Activated naive CD4-positive, alpha-beta T cell treated with anti-CD3 and anti-CD28 coated beads, Interleukin-2, amount 10 ng/mL, durations not matched to agents 7 days and 5 days (primary cell): ENCODE measurements around the gene SRCIN1.
A peak's percentile ranks its signal among the peaks of the same experiment; 100 is the strongest.
"Not testable (repeated sequence)": the region's sequence is repeated elsewhere in the genome, so short reads cannot be mapped to it uniquely, and the experiment has no call there.

Experiments
- CTCF ChIA-PET: fragments of 350-600 bp; sonication (Branson Sonifier 250); formaldehyde crosslinking; loops from one replicate; lab custom pipeline; 2021; ENCODE audit warnings: antibody characterized with exemption; lab: Charles Lee
- DNase-seq: peaks from one replicate; pipeline ENCODE4 v3.0.0-alpha.2; 2020
- H3K27ac Mint-ChIP-seq: one replicate; pipeline ENCODE4 v1.8.0; 2021; ENCODE audit warnings: mild to moderate bottlenecking, moderate library complexity, mixed read lengths
- H3K27me3 Mint-ChIP-seq: one replicate; pipeline ENCODE4 v1.8.0; 2021; ENCODE audit warnings: mild to moderate bottlenecking, mixed read lengths
- H3K36me3 Mint-ChIP-seq: one replicate; pipeline ENCODE4 v1.8.0; 2021; ENCODE audit warnings: mixed read lengths
- H3K4me1 Mint-ChIP-seq: one replicate; pipeline ENCODE4 v1.8.0; 2021; ENCODE audit warnings: mixed read lengths
- H3K4me3 Mint-ChIP-seq: one replicate; pipeline ENCODE4 v1.8.0; 2021; ENCODE audit warnings: mild to moderate bottlenecking, moderate library complexity, mixed read lengths
- H3K9me3 Mint-ChIP-seq: one replicate; pipeline ENCODE4 v1.8.0; 2021; ENCODE audit warnings: mixed read lengths

Gene SRCIN1

GRCh38 chr17:38511150-38512108, 94.3 kb downstream of the SRCIN1 start:
- no peaks in the 10 kb centered on the region for H3K9me3 Mint-ChIP-seq
- no peak overlapping the region for H3K4me3 Mint-ChIP-seq
- H3K4me1 Mint-ChIP-seq, result peaks cover 11% of the 10 kb centered on the region
- no peaks in the 10 kb centered on the region for H3K36me3 Mint-ChIP-seq
- DNase-seq, result no peak
- peaks cover 63% of the 10 kb centered on the region for H3K27me3 Mint-ChIP-seq
- CTCF ChIA-PET, result interaction anchor here (0.9 kb wide), 1 partner anchor 151 kb away, joined by 3 read pairs; no protein-coding TSS in a partner anchor
- no peak overlapping the region for H3K27ac Mint-ChIP-seq

- H3K9me3 Mint-ChIP-seq, result no peaks in the 10 kb centered on the region
- H3K36me3 Mint-ChIP-seq, result no peaks in the 10 kb centered on the region
- no peak overlapping the region for H3K4me3 Mint-ChIP-seq
- CTCF ChIA-PET, result interaction anchor here (0.9 kb wide), 1 partner anchor 152 kb away, joined by 3 read pairs; no protein-coding TSS in a partner anchor
- H3K27me3 Mint-ChIP-seq, result peaks cover 62% of the 10 kb centered on the region
- no peak overlapping the region for H3K27ac Mint-ChIP-seq
- no peak for DNase-seq
- H3K4me1 Mint-ChIP-seq, result peaks cover 11% of the 10 kb centered on the region
These were observed 95.2 kb downstream of the SRCIN1 start for GRCh38 chr17:38510421-38511149.

DNA sequence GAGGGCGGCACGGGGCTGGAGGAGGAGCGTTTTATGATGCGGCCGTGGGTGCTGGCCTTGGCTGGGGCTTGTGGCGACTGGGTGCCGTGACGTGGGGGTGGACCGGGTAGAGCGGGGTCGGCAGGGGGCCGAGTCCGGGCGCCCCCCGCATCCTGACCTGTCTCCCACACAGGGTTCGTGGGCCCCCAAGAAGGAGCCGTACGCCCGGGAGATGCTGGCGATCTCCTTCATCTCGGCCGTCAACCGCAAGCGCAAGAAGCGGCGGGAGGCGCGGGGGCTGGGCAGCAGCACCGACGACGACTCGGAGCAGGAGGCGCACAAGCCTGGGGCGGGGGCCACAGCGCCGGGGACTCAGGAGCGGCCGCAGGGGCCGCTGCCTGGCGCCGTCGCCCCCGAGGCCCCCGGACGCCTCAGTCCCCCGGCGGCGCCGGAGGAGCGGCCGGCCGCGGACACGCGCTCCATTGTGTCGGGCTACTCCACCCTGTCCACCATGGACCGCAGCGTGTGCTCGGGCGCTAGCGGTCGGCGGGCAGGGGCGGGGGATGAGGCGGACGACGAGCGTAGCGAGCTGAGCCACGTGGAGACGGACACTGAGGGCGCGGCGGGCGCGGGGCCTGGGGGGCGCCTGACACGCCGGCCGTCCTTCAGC, 95.9 kb downstream of the SRCIN1 start:
- no peaks in the 10 kb centered on the region for H3K9me3 Mint-ChIP-seq
- peak overlapping the region; percentile 60 for H3K4me3 Mint-ChIP-seq
- H3K36me3 Mint-ChIP-seq, result no peaks in the 10 kb centered on the region
- peaks cover 11% of the 10 kb centered on the region for H3K4me1 Mint-ChIP-seq
- DNase-seq, result no peak
- H3K27me3 Mint-ChIP-seq, result peaks cover 62% of the 10 kb centered on the region
- CTCF ChIA-PET, result interaction anchor here (0.7 to 2.0 kb wide), 8 partner anchors 11 to 153 kb away, joined by 3 to 10 read pairs (median 4); no protein-coding TSS in a partner anchor
- H3K27ac Mint-ChIP-seq, result no peak overlapping the region

GRCh38 chr17:38508954-38509771, 96.6 kb downstream of the SRCIN1 start:
- Mint-ChIP-seq H3K36me3 (no peaks in the 10 kb centered on the region), H3K4me1 (peaks cover 11% of the 10 kb centered on the region), H3K27ac (no peak overlapping the region), H3K4me3 (peak overlapping the region; percentile 60), H3K9me3 (no peaks in the 10 kb centered on the region), H3K27me3 (peaks cover 62% of the 10 kb centered on the region)
- CTCF ChIA-PET, result interaction anchor here (0.7 to 2.0 kb wide), 8 partner anchors 12 to 158 kb away, joined by 3 to 10 read pairs (median 4); no protein-coding TSS in a partner anchor
- DNase-seq, result peak; percentile 82

DNA sequence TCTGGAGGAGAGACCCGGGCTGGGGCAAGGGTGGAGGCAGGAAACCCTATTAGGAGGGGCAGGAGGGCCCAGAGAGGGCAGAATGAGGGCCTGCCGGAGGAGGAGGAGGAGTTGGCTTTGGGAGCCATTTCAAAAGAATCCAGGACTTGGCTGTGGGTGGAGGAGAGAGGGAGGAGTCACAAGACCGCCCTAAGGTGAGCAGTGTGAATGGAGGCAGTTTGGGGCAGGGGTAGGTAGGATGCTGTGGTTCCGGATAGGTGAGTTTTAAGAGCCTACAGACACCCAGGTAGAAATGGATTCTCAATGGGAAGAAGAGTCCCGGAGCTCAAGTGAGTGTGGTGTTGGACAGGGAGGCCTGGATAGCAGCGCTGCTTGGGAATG, 97.2 kb downstream of the SRCIN1 start:
- no peak overlapping the region for H3K4me3 Mint-ChIP-seq

DNA sequence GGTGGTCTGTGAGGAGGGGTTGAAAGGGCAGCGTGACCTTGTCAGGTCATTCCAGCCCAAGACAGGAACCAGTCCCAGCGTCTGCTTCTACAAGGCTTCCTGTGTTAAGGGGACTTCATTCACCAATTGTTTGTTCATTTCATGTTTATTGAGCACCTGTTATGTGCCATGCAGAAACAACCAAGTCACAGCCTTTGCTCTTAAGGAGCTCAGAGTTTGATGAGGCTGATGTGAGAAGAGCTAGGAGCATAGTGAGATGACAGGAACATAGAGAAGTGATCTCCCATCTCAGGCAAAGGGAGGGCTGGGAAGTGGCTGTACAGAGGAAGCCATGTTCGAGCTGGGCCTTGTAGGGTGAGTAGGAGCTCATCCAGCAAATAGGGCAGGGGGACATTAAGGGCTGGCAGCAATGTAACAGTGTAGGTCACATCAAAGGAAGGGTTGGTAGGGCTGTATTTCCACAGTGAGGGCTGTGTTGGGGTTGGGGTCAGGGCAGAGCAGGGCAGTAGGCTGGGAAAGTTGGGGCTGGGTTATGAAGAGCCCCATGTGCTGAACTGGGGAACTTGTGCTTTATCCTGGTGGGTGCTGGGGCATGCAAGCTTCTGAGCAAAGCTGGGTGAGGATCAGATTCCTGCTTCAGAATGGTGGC, 97.7 kb downstream of the SRCIN1 start:
- Mint-ChIP-seq H3K4me1 (peaks cover 11% of the 10 kb centered on the region), H3K9me3 (no peaks in the 10 kb centered on the region), H3K36me3 (no peaks in the 10 kb centered on the region), H3K27ac (peak overlapping the region; percentile 24), H3K27me3 (peaks cover 63% of the 10 kb centered on the region), H3K4me3 (no peak overlapping the region)
- no peak for DNase-seq
- CTCF ChIA-PET, result interaction anchor here (0.6 to 2.0 kb wide), 6 partner anchors 10 to 161 kb away, joined by 3 to 8 read pairs (median 3); no protein-coding TSS in a partner anchor

More for the DNA sequence above, 97.2 kb downstream of the SRCIN1 start:
- Mint-ChIP-seq H3K27me3 (peaks cover 62% of the 10 kb centered on the region), H3K27ac (no peak overlapping the region), H3K9me3 (no peaks in the 10 kb centered on the region), H3K36me3 (no peaks in the 10 kb centered on the region), H3K4me1 (peaks cover 11% of the 10 kb centered on the region)
- no peak for DNase-seq
- CTCF ChIA-PET, result interaction anchor here (0.8 to 2.0 kb wide), 5 partner anchors 11 to 159 kb away, joined by 3 to 10 read pairs (median 3); no protein-coding TSS in a partner anchor

DNA sequence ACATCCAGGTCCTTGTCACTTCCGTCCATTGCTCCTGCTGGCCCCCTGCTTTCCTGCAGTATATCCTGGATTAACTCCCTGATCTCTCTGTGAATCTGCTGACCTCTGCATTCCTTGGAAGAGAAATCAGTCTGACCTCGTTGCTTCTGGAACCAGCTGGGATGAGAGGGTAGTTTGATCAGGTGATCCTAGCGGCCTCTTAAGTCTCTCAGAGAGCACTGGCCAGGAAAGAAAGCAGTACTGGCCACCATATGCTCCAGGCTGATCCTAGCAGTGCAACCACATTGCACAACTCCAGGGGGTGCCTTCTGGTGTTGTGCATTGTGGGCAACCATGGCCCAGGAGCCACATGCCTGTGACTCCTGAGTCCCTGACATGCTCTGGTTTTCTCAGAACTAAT, 98.3 kb downstream of the SRCIN1 start:
- H3K4me3 Mint-ChIP-seq, result no peak overlapping the region
- CTCF ChIA-PET, result interaction anchor here (0.6 to 1.6 kb wide), 3 partner anchors 146 to 162 kb away, joined by 3 read pairs; no protein-coding TSS in a partner anchor
- peaks cover 11% of the 10 kb centered on the region for H3K4me1 Mint-ChIP-seq

GRCh38 chr17:38504216-38504615, 101.5 kb downstream of the SRCIN1 start:
- peaks cover 3% of the 10 kb centered on the region for H3K4me1 Mint-ChIP-seq
- H3K27ac Mint-ChIP-seq, result no peak overlapping the region
- peaks cover 35% of the 10 kb centered on the region for H3K27me3 Mint-ChIP-seq
- CTCF ChIA-PET, result no interaction called here
- no peak for DNase-seq
- H3K4me3 Mint-ChIP-seq, result no peak overlapping the region
- no peaks in the 10 kb centered on the region for H3K36me3 Mint-ChIP-seq
- no peaks in the 10 kb centered on the region for H3K9me3 Mint-ChIP-seq

More for the DNA sequence above, 98.3 kb downstream of the SRCIN1 start:
- no peak for DNase-seq
- Mint-ChIP-seq H3K36me3 (no peaks in the 10 kb centered on the region), H3K27ac (no peak overlapping the region), H3K9me3 (no peaks in the 10 kb centered on the region), H3K27me3 (peaks cover 64% of the 10 kb centered on the region)

- H3K9me3 Mint-ChIP-seq, H3K36me3 Mint-ChIP-seq, H3K27ac Mint-ChIP-seq, H3K4me1 Mint-ChIP-seq, DNase-seq, CTCF ChIA-PET, H3K4me3 Mint-ChIP-seq: not testable (repeated sequence)
- H3K27me3 Mint-ChIP-seq, result peaks cover 26% of the 10 kb centered on the region
These were observed 102.4 kb downstream of the SRCIN1 start for GRCh38 chr17:38503286-38503913.

DNA sequence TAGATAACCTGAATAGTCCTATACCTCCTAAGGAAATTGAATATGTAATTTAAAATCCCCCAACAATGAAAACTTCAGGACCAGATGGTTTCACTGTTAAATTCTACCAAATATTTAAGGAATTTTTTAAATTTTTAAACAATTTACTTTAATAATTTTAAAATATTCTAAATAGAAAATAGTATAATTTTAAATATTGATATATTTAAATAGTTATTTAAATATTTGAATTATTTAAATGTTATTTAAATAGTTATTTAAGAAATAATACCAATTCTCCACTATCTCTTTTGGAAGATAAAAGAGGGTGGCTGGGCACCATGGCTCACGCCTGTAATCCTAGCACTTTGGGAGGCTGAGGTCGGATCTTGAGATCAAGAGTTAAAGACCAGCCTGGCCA, 104.0 kb downstream of the SRCIN1 start:
- CTCF ChIA-PET, H3K4me3 Mint-ChIP-seq, H3K9me3 Mint-ChIP-seq, H3K4me1 Mint-ChIP-seq, H3K27ac Mint-ChIP-seq, H3K36me3 Mint-ChIP-seq, DNase-seq: not testable (repeated sequence)
- H3K27me3 Mint-ChIP-seq, result peaks cover 21% of the 10 kb centered on the region

DNA sequence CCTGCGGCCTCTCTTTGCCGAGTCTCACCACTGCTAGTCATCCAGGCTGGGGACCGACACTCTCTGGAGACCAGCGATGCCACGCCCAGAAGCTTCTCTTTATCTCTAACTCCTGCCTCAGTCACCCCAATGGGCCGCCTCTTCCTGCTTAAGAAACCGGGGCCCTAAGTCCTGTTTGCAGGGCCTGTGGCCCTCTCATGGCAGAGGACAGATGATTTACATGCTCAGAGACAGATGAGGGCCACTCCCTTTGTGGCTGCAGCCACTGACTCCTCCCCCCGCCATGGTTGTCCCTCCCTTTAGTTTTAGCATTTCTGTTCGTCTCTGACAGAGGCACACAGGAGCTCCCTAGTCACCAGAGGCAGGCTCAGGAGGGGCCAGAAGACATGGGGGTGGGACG, 106.5 kb downstream of the SRCIN1 start:
- H3K9me3 Mint-ChIP-seq, H3K27ac Mint-ChIP-seq, CTCF ChIA-PET, H3K36me3 Mint-ChIP-seq, DNase-seq, H3K4me1 Mint-ChIP-seq, H3K4me3 Mint-ChIP-seq: not testable (repeated sequence)
- peaks cover 16% of the 10 kb centered on the region for H3K27me3 Mint-ChIP-seq

GRCh38 chr17:38498353-38498752, 107.4 kb downstream of the SRCIN1 start:
- DNase-seq, result no peak
- H3K27me3 Mint-ChIP-seq, result peaks cover 16% of the 10 kb centered on the region
- peaks cover 2% of the 10 kb centered on the region for H3K9me3 Mint-ChIP-seq
- no peak overlapping the region for H3K27ac Mint-ChIP-seq
- no peak overlapping the region for H3K4me3 Mint-ChIP-seq
- H3K36me3 Mint-ChIP-seq, result no peaks in the 10 kb centered on the region
- no peaks in the 10 kb centered on the region for H3K4me1 Mint-ChIP-seq
- CTCF ChIA-PET, result interaction anchor here (1.2 to 1.4 kb wide), 2 partner anchors 10 to 60 kb away, joined by 3 read pairs; no protein-coding TSS in a partner anchor
